GM12878 (cell line): ENCODE results near the gene SURF2. TPM values are rescaled to one million over a fixed set of nuclear protein-coding genes. Genes with fewer than 3 reads are reported as not detected.

Source experiments
- ATAC-seq: fragments of 200-7000 bp; cut with Tn5 transposase; 3 replicates; pipeline ENCODE4 v1.9.1; 2020; ENCODE audit warnings: mild to moderate bottlenecking, moderate library complexity
- BruUV-seq: library from RNA; stranded (reverse); fragments of 400-500 nt; replicated peaks from 2 replicates; lab custom pipeline; 2021; lab: Mats Ljungman, UMichigan
- CTCF ChIA-PET: fragments of 300-600 bp; sonication (Branson Sonifier 250); formaldehyde crosslinking; extraction: SDS; loops from one replicate; lab custom pipeline; 2021; ENCODE audit warnings: inconsistent platforms; lab: Yijun Ruan, JAX
- POLR2A ChIA-PET: fragments of 350-600 bp; formaldehyde crosslinking; extraction: SDS; loops from one replicate; lab custom pipeline; 2021; ENCODE audit warnings: inconsistent platforms; lab: Charles Lee
- RAD21 ChIA-PET: fragments of 300-600 bp; sonication (Branson Sonifier 250); formaldehyde crosslinking; loops from one replicate; lab custom pipeline; 2023; ENCODE audit warnings: antibody characterized with exemption; ENCODE audit not compliant: unreplicated experiment; lab: Charles Lee
- SMC1A ChIA-PET: fragments of 300-600 bp; sonication (Branson Sonifier 250); formaldehyde crosslinking; loops from one replicate; lab custom pipeline; 2023; ENCODE audit not compliant: unreplicated experiment, uncharacterized antibody; lab: Charles Lee
- DNase-seq: peaks from one replicate; pipeline ENCODE4 v3.0.0-alpha.2; 2011; ENCODE audit warnings: low read depth, low spot score
- FAIRE-seq: peaks from 3 replicates; lab custom pipeline; 2011; peaks lifted over from hg19 to GRCh38; lab: Jason Lieb, UNC
- H2AFZ ChIP-seq: 2 replicates; pipeline ENCODE4 v1.6.0; 2011; ENCODE audit warnings: low read depth, low read length, control low read depth; ENCODE audit not compliant: control insufficient read depth
- H3K27ac ChIP-seq: 2 replicates; pipeline ENCODE4 v1.5.1; 2011; ENCODE audit warnings: control low read depth; ENCODE audit not compliant: control insufficient read depth, insufficient read depth
- H3K27me3 ChIP-seq, 2 experiments: replicated peaks in 1 of 2; 2 replicates each; pipeline versions ENCODE4 v1.6.0 to v1.6.1; 2011; ENCODE audit warnings: low read length in 1 of 2; ENCODE audit not compliant: control insufficient read depth in 2 of 2, insufficient read depth in 2 of 2
- H3K36me3 ChIP-seq, 2 experiments: 2 replicates each; pipeline ENCODE4 v1.5.1; 2011; ENCODE audit warnings: low read length in 1 of 2; ENCODE audit not compliant: control insufficient read depth in 2 of 2, insufficient read depth in 2 of 2
- H3K4me1 ChIP-seq: 2 replicates; pipeline ENCODE4 v1.6.1; 2011; ENCODE audit warnings: mild to moderate bottlenecking, low read length, moderate library complexity, mixed read lengths; ENCODE audit not compliant: control insufficient read depth, insufficient read depth
- H3K4me2 ChIP-seq: 2 replicates; pipeline ENCODE4 v1.6.0; 2011; ENCODE audit warnings: control low read depth; ENCODE audit not compliant: control insufficient read depth, insufficient read depth
- H3K4me3 ChIP-seq: fragments of 200-600 bp; sonication (generic); 2 replicates; pipeline ENCODE4 v1.5.1; 2016
- H3K79me2 ChIP-seq: 2 replicates; pipeline ENCODE4 v1.6.0; 2011; ENCODE audit warnings: low read length; ENCODE audit not compliant: control insufficient read depth, insufficient read depth
- H3K9ac ChIP-seq: 2 replicates; pipeline ENCODE4 v1.8.0; 2011; ENCODE audit warnings: low read length, control low read depth, mixed read lengths; ENCODE audit not compliant: control insufficient read depth, insufficient read depth
- H3K9me3 ChIP-seq: replicated peaks from 3 replicates; pipeline ENCODE4 v1.5.1; 2011; ENCODE audit warnings: mild to moderate bottlenecking, low read length; ENCODE audit not compliant: control insufficient read depth, insufficient read depth
- H4K20me1 ChIP-seq: 2 replicates; pipeline ENCODE4 v1.6.0; 2011; ENCODE audit not compliant: control insufficient read depth, insufficient read depth
- ATF2 ChIP-seq: IDR thresholded peaks from 2 replicates; pipeline ENCODE4 v1.6.1; 2012; ENCODE audit warnings: low read length, inconsistent platforms
- BACH1 ChIP-seq: fragments of 450-650 bp; IDR thresholded peaks from 2 replicates; pipeline ENCODE4 v1.6.1; 2017; ENCODE audit warnings: mild to moderate bottlenecking, borderline replicate concordance
- CREM ChIP-seq: IDR thresholded peaks from 2 replicates; pipeline ENCODE4 v1.6.1; 2014; ENCODE audit warnings: antibody characterized with exemption, low read depth
- ELK1 ChIP-seq: IDR thresholded peaks from 2 replicates; pipeline ENCODE4 v1.6.1; 2012; ENCODE audit warnings: low read depth, low read length, improper control_type of control experiment
- EZH2 ChIP-seq: IDR thresholded peaks from 2 replicates; pipeline ENCODE4 v1.6.1; 2012; ENCODE audit warnings: low read depth, mild to moderate bottlenecking, control low read depth, inconsistent platforms, low read length, borderline replicate concordance; ENCODE audit not compliant: control insufficient read depth
- NBN ChIP-seq: fragments of 450-650 bp; IDR thresholded peaks from 2 replicates; pipeline ENCODE4 v1.6.1; 2016
- NFIC ChIP-seq: IDR thresholded peaks from 2 replicates; pipeline ENCODE4 v1.6.1; 2012; ENCODE audit warnings: low read depth, mild to moderate bottlenecking, inconsistent platforms, low read length, moderate library complexity
- NFXL1 ChIP-seq: fragments of 450-650 bp; IDR thresholded peaks from 2 replicates; pipeline ENCODE4 v1.6.1; 2017; ENCODE audit warnings: antibody characterized with exemption, mild to moderate bottlenecking, borderline replicate concordance
- NFYB ChIP-seq: IDR thresholded peaks from 2 replicates; pipeline ENCODE4 v1.6.1; 2011; ENCODE audit warnings: low read depth, mild to moderate bottlenecking, low read length, improper control_type of control experiment, moderate library complexity; ENCODE audit not compliant: insufficient read depth
- NKRF ChIP-seq: fragments of 450-650 bp; conservative IDR thresholded peaks from 2 replicates; pipeline ENCODE4 v1.6.1; 2017; ENCODE audit warnings: mild to moderate bottlenecking, moderate library complexity
- PKNOX1 ChIP-seq: fragments of 450-650 bp; IDR thresholded peaks from 2 replicates; pipeline ENCODE4 v1.6.1; 2016; ENCODE audit warnings: mild to moderate bottlenecking
- POLR2AphosphoS2 ChIP-seq: IDR thresholded peaks from 2 replicates; pipeline ENCODE4 v1.6.1; 2011; ENCODE audit warnings: low read depth, mild to moderate bottlenecking, low read length, improper control_type of control experiment, moderate library complexity
- RB1 ChIP-seq: fragments of 450-650 bp; formaldehyde crosslinking; IDR thresholded peaks from 2 replicates; pipeline ENCODE4 v1.6.1; 2017; ENCODE audit warnings: mild to moderate bottlenecking, borderline replicate concordance
- SMC3 ChIP-seq: IDR thresholded peaks from 2 replicates; pipeline ENCODE4 v1.6.1; 2011; ENCODE audit warnings: low read length, improper control_type of control experiment, borderline replicate concordance
- ZNF274 ChIP-seq: IDR thresholded peaks from one replicate; pipeline ENCODE4 v1.8.0; 2011; ENCODE audit not compliant: insufficient read length, insufficient read depth
- ZNF384 ChIP-seq: IDR thresholded peaks from 2 replicates; pipeline ENCODE4 v1.6.1; 2012; ENCODE audit warnings: low read depth, mild to moderate bottlenecking, low read length, improper control_type of control experiment, borderline replicate concordance
- WGBS: methylation state at CpG from one replicate; pipeline ENCODE4 v1.1.6; 2016; ENCODE audit warnings: low lambda C conversion rate; ENCODE audit not compliant: insufficient replicate concordance, insufficient coverage; ENCODE audit errors: missing lambda C conversion rate; 5-methylcytosine and 5-hydroxymethylcytosine counted together
- in situ Hi-C: fragments of 300-500 bp; cut with MboI; formaldehyde crosslinking; loops from 9 replicates; pipeline ENCODE4 v1.14.3; 2018; ENCODE audit warnings: mixed read lengths
- intact Hi-C: fragments of 100-400 bp; cut with micrococcal nuclease; formaldehyde crosslinking; loops from one replicate; pipeline ENCODE4 v1.14.2; 2022; ENCODE audit not compliant: unreplicated experiment
- polyA plus RNA-seq, 11 experiments: library from polyadenylated mRNA; depleted of rRNA in 4 of 11; unstranded in 6 of 11; stranded (reverse) in 5 of 11; fragments of >200 nt; fragmentation: Nextera tagmentation in 4 of 11; fragmentation: Illumina TruSeq in 1 of 11; extraction: Ambion mirVana in 4 of 11; extraction: Trizol in 1 of 11; gene quantifications; 1 replicate in 1 of 11; 2 replicates in 10 of 11; pipeline versions ENCODE4 v1.2.1 to v1.2.3, GENCODE V29; 2011 to 2016; ENCODE audit warnings: inconsistent platforms in 2 of 11, missing spikeins in 2 of 11, low read depth in 1 of 11
- total RNA-seq, 4 experiments: library from RNA; depleted of rRNA in 3 of 4; stranded (reverse); fragments of >200 nt in 3 of 4; fragmentation: Illumina TruSeq in 1 of 4; extraction: Trizol in 1 of 4; gene quantifications; 2 replicates each; pipeline versions ENCODE4 v1.2.1 to v1.2.3, GENCODE V29; 2013 to 2021
- TF ChIP-seq, protein P1 (sequence below): fragments of 450-650 bp; IDR thresholded peaks from 2 replicates; pipeline ENCODE4 v1.6.1; 2017; ENCODE audit warnings: mild to moderate bottlenecking

Gene SURF2
- total and polyA plus RNA-seq, 10 of the 15 experiments (the other 5 are each of a cell fraction or from before 2014, with no cell fraction given) = 4.0 to 41.7 (median 20.8) TPM

- ChIA-PET SMC1A (no interaction called here), POLR2A (no interaction called here), RAD21 (no interaction called here), CTCF (no interaction called here)
- Histone ChIP-seq H3K27me3 (no peaks in the 10 kb centered on the region), H3K9ac (no peak overlapping the region), H2AFZ (no peak overlapping the region), H3K4me3 (no peak overlapping the region), H3K79me2 (no peaks in the 10 kb centered on the region), H3K9me3 (no peaks in the 10 kb centered on the region; the same call in 2 of the 3 replicates), H3K4me2 (no peak overlapping the region), H3K4me1 (no peaks in the 10 kb centered on the region), H3K27ac (no peak overlapping the region), H4K20me1 (no peaks in the 10 kb centered on the region), H3K36me3 (no peaks in the 10 kb centered on the region)
- no peak for DNase-seq
- ATAC-seq = no peak
- no peak for FAIRE-seq
- 57% methylated on average over 13 of the region's 13 CpGs for WGBS
- intact Hi-C loops (loop anchor here (10.0 kb wide), 1 partner anchor 139 kb away; no protein-coding TSS in a partner anchor), in situ Hi-C loops (no loop called here)
- no TSS peak for BruUV-seq
- TF ChIP-seq ATF2 = no peak
- no peak for TF ChIP-seq PKNOX1
- TF ChIP-seq BACH1 = no peak
- TF ChIP-seq NBN = no peak
- TF ChIP-seq, protein P1, sequence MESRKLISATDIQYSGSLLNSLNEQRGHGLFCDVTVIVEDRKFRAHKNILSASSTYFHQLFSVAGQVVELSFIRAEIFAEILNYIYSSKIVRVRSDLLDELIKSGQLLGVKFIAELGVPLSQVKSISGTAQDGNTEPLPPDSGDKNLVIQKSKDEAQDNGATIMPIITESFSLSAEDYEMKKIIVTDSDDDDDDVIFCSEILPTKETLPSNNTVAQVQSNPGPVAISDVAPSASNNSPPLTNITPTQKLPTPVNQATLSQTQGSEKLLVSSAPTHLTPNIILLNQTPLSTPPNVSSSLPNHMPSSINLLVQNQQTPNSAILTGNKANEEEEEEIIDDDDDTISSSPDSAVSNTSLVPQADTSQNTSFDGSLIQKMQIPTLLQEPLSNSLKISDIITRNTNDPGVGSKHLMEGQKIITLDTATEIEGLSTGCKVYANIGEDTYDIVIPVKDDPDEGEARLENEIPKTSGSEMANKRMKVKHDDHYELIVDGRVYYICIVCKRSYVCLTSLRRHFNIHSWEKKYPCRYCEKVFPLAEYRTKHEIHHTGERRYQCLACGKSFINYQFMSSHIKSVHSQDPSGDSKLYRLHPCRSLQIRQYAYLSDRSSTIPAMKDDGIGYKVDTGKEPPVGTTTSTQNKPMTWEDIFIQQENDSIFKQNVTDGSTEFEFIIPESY = no peak
- TF ChIP-seq EZH2 = no peak
- no peak for TF ChIP-seq ELK1
- TF ChIP-seq NKRF = no peak
- TF ChIP-seq RB1 = no peak
- no peak for TF ChIP-seq NFIC
- no peak for TF ChIP-seq NFXL1
- TF ChIP-seq SMC3 = no peak
- no peak for TF ChIP-seq ZNF274
- TF ChIP-seq CREM = no peak
- no peak for TF ChIP-seq ZNF384
- TF ChIP-seq NFYB = no peak
- no peak for TF ChIP-seq POLR2AphosphoS2
These were observed 32.2 kb upstream of the SURF2 start for GRCh38 chr9:133323991-133324703.
